Measurements from ENCODE around the gene ASCL2.

Gene ASCL2

DNA sequence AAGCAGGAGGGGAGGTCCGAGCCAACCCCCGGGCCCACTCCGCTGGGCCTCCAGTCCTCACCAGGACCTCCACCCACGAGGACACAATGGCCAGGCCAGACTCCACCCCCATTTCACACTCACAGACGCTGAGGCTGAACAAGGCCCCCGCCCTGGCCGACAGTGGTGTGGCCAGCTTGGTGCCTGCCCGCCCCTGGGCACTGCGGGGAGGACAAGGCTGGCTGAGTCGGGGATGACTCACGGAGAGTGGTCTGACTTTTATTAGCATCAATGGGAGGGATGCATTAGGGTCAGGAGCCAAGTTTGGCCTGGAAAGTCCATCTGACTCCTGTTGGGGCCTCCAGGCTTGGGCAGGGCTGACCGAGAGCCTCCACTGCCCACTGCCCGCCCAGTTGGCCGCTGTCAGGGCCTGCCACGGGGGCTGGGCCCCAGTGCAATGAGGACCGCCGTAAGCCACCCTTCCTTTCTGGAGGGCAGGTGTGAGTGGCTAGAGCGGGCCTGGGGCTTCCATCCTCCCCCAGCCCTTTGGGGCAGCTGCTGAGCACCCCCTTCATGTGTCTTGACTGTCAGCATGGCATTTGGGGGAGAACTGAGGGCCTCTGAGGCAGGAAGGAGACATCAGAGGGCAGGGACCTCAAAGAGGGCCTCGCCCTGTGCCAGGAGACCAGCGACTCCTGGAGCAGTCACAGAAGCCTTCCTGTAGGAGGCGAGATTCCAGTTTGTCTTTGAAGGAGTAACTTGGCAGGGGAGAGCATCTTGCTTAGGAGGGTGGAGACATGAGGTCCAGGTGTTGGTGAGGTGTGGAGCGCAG lies 42.0 kb upstream of the ASCL2 start:
- TF ChIP-seq, protein P1, sequence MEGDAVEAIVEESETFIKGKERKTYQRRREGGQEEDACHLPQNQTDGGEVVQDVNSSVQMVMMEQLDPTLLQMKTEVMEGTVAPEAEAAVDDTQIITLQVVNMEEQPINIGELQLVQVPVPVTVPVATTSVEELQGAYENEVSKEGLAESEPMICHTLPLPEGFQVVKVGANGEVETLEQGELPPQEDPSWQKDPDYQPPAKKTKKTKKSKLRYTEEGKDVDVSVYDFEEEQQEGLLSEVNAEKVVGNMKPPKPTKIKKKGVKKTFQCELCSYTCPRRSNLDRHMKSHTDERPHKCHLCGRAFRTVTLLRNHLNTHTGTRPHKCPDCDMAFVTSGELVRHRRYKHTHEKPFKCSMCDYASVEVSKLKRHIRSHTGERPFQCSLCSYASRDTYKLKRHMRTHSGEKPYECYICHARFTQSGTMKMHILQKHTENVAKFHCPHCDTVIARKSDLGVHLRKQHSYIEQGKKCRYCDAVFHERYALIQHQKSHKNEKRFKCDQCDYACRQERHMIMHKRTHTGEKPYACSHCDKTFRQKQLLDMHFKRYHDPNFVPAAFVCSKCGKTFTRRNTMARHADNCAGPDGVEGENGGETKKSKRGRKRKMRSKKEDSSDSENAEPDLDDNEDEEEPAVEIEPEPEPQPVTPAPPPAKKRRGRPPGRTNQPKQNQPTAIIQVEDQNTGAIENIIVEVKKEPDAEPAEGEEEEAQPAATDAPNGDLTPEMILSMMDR (IDR thresholded peaks at IDR 0.05; ENCODE audit: low read depth, low read length, missing control alignments), result no peak
- peak; percentile 17 for DNase-seq (ENCODE audit: extremely low read depth, low read depth)
- no peak overlapping the region for H3K4me3 ChIP-seq (replicated peaks; ENCODE audit: low read depth, low read length)

DNA sequence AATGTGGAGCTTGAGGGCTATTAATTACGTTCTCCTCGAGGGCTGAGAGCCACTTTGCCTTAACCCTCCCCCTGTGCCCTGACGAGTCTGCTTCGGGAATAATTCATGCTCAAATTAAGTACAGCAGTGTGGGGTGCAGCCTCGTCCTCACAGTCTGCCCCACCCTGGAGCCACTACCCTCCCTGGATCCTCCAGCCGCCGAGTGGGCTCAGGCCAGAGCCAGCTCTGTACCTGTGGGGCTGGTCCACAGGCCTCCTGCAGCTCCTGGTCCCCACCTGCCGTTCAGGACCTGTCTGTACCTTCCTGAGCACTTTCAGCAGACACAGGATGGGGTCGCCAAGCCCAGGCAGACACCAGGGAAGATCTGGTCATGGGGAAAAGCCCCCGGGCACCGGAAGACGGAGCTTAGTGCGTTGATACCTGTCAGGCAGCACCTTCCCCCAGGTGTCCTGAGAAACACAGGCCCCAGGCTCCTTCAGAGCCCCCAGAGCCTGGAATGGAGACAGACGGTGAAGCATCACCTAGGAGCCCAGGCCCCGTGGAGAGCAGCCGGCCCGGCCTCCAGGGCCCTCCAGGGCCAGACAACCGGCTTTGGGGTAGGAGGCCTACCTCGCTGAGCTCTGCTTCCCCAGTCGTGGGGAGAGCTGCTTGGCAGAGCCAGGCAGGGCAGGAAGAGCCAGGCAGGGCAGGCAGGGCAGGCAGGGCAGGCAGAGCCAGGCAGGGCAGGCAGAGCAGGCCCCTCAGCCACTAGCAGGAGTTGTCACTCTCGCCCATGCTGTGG lies 41.2 kb upstream of the ASCL2 start:
- no peak for DNase-seq (ENCODE audit: extremely low read depth, low read depth)
- no peak overlapping the region for H3K4me3 ChIP-seq (replicated peaks; ENCODE audit: low read depth, low read length)
- TF ChIP-seq, protein P1 (IDR thresholded peaks at IDR 0.05; ENCODE audit: low read depth, low read length, missing control alignments), result no peak

DNA sequence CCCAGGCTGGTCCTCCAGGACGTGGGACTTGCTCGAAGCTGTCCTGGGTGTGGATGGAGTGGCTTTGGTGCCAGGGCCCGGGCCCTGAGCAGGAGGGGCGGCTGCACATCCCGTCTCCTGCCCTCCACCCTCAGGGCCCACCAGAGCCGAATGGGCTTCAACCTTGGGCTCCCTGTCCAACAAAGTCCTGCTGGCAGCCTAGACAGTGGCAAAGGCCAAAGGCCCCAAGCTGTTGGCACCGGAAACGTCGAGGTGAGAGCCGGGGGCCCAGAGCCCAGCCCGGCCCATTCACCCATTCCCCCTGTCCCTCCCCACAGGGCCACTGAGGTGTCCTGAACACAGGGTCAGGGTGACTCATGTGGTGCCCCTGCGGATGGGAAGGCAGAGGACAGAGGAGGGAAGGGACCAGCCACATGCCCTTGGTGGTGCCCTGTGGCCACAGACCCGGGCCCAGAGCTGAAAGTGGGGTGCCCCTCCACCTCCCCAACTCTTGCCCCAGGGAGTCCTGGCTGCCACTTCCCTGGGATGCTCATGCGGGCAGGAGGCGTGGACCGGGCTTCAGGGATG lies 40.5 kb upstream of the ASCL2 start:
- TF ChIP-seq, protein P1 (IDR thresholded peaks at IDR 0.05; ENCODE audit: low read depth, low read length, missing control alignments), result no peak
- H3K4me3 ChIP-seq (replicated peaks; ENCODE audit: low read depth, low read length), result no peak overlapping the region
- DNase-seq (ENCODE audit: extremely low read depth, low read depth), result no peak

DNA sequence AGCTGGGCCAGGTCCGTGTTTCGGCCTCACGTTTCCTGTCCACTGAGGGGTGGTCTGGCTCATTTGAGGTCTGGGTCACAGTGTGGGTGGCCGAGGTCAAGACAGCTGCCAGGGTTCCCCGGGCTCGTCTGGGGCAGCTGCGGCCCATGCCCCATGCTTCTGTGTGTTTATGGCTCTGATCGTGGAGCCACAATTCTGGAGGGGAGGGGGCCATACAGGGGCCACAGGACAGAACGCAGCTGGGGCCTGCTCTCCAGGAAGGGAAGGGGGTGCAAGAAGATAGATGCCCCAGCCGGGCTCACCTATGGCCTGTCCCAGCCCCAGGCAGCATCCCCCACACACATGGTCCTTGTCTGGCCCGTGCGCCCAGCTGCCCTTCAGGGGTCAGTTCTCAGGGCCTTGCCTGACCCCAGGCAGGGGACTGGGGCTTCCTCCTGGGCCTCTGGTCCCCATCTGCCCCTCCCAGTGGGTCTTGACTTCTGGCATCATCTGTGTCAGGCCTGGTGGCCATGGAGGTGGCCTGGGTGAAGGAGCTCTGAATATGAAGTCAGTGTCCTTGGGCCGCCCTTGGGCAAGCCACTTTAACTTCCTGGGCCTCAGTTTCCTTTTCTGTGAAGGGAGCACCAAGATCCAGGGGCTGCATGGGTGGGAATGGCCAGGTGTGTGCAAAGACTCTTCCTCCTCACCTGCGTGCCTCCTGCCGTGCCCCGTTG lies 39.8 kb upstream of the ASCL2 start:
- no peak for DNase-seq (ENCODE audit: extremely low read depth, low read depth)
- TF ChIP-seq, protein P1 (IDR thresholded peaks at IDR 0.05; ENCODE audit: low read depth, low read length, missing control alignments), result no peak
- H3K4me3 ChIP-seq (replicated peaks; ENCODE audit: low read depth, low read length), result no peak overlapping the region

DNA sequence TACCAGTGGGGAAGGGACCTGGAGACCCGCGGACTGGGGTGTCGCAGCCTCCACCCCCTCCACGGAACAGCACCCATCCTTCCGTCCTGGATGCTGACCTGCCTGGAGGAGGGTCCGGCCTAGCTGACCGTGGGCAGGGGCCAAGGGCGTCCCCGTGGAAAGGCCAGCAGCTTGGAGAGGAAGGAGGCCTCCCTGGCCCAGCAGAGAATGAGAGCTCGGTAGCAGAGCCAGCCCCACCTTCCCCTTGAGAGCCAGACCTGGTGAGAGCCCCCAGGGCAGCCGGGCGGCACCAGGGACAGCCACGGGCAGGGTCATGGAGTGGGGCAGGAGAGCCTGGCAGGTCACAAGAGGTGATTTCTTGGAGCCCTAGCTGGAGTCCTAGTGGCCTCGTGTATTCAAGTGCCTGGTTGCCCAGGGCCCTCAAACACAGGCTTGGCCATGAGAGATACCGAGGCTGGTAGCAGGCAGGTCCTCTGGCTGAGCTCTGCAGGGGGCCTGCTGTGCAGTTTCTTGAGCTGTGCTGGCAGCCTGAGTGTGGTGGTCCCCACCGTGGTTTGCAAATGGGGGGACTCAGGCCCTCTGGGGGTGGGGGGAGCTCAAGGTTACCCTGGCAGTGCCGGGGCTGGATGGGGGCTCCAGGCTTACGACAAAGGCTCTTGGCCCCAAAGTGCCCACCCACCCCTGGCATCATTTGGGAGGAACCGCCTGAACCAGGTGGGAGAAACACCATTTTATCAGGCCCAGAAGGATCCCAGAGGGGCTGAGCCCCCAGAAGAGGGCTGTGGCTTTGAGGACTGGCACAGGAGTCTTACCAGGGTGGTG lies 39.1 kb upstream of the ASCL2 start:
- TF ChIP-seq, protein P1 (IDR thresholded peaks at IDR 0.05; ENCODE audit: low read depth, low read length, missing control alignments), result no peak
- H3K4me3 ChIP-seq (replicated peaks; ENCODE audit: low read depth, low read length), result no peak overlapping the region
- DNase-seq (ENCODE audit: extremely low read depth, low read depth), result no peak

DNA sequence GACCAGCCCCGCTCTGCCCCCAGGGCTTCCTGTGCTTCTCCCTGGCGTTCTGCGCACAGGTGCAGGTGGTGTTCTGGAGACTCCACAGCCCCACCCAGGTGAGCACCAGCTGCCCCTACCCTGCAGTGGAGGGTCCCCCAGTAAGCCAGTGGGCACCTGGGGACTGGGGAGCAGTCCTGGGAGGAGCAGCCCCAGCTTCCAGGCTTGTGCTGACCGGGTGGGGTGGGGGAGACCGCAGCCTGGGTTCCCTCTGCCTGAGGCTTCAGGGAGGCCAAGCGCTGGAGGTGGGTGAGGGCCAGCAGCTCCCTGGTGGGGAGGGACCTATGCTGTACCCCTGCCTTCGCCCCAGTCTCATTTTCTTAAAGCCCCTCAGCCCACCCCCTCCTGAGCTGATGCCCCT lies 38.3 kb upstream of the ASCL2 start:
- H3K4me3 ChIP-seq (replicated peaks; ENCODE audit: low read depth, low read length), result no peak overlapping the region

More for the DNA sequence above, 38.3 kb upstream of the ASCL2 start:
- TF ChIP-seq, protein P1 (IDR thresholded peaks at IDR 0.05; ENCODE audit: low read depth, low read length, missing control alignments), result no peak
- DNase-seq (ENCODE audit: extremely low read depth, low read depth), result no peak

All from HFF-Myc (cell line).